H1 (cell line): ENCODE results near the gene PLA2R1. TPM values are rescaled to one million over a fixed set of nuclear protein-coding genes. Genes with fewer than 3 reads are reported as not detected.

Experiments
- CTCF ChIA-PET: fragments of 300-600 bp; sonication (Branson Sonifier 250); formaldehyde crosslinking; loops from one replicate; lab custom pipeline; 2021; ENCODE audit not compliant: partially characterized antibody; lab: Charles Lee
- POLR2A ChIA-PET: fragments of 300-600 bp; sonication (Branson Sonifier 250); formaldehyde crosslinking; loops from one replicate; lab custom pipeline; 2021; ENCODE audit warnings: inconsistent platforms; ENCODE audit not compliant: partially characterized antibody; lab: Charles Lee
- DNase-seq, 2 experiments: peaks; one replicate each; pipeline versions ENCODE4 v3.0.0 to v3.0.0-alpha.2; 2010 to 2022; ENCODE audit warnings: low spot score in 2 of 2, low read depth in 1 of 2, mixed read lengths in 1 of 2
- FAIRE-seq: peaks from 2 replicates; lab custom pipeline; 2011; peaks lifted over from hg19 to GRCh38; lab: Jason Lieb, UNC
- H2AFZ ChIP-seq: 2 replicates; pipeline ENCODE4 v1.8.1; 2012; ENCODE audit warnings: low read length, inconsistent platforms
- H2AK5ac ChIP-seq: 2 replicates; pipeline ENCODE4 v1.6.1; 2013; ENCODE audit warnings: low read depth, low read length
- H2BK120ac ChIP-seq: replicated peaks from 2 replicates; pipeline ENCODE3; 2013; ENCODE audit warnings: low read depth, low read length, inconsistent platforms
- H2BK12ac ChIP-seq: 2 replicates; pipeline ENCODE4 v1.6.1; 2013; ENCODE audit warnings: low read depth, low read length
- H2BK15ac ChIP-seq: 2 replicates; pipeline ENCODE4 v1.6.1; 2013; ENCODE audit warnings: low read length
- H2BK20ac ChIP-seq: 2 replicates; pipeline ENCODE4 v1.6.1; 2013; ENCODE audit warnings: low read length
- H2BK5ac ChIP-seq: 2 replicates; pipeline ENCODE4 v1.6.1; 2013; ENCODE audit warnings: low read depth, low read length
- H3K14ac ChIP-seq: 2 replicates; pipeline ENCODE4 v1.6.1; 2013; ENCODE audit warnings: inconsistent platforms; ENCODE audit not compliant: insufficient read length
- H3K18ac ChIP-seq: 2 replicates; pipeline ENCODE4 v1.6.1; 2013; ENCODE audit warnings: low read length; ENCODE audit errors: extremely low read depth
- H3K23ac ChIP-seq: 2 replicates; pipeline ENCODE4 v1.6.1; 2013; ENCODE audit warnings: inconsistent platforms; ENCODE audit not compliant: insufficient read length
- H3K23me2 ChIP-seq: 2 replicates; pipeline ENCODE4 v1.6.1; 2013; ENCODE audit warnings: low read depth, low read length
- H3K27ac ChIP-seq: 2 replicates; pipeline ENCODE4 v1.6.1; 2011; ENCODE audit warnings: low read depth, low read length, inconsistent platforms
- H3K27me3 ChIP-seq, 4 experiments: replicated peaks in 1 of 4; 1 replicate in 1 of 4; 2 replicates in 3 of 4; pipeline versions ENCODE4 v1.6.1 to v1.8.1; 2011 to 2013; ENCODE audit warnings: low read length in 3 of 4, mild to moderate bottlenecking in 3 of 4, inconsistent platforms in 2 of 4, mixed read lengths in 2 of 4, moderate library complexity in 1 of 4; ENCODE audit not compliant: control insufficient read depth in 3 of 4, insufficient read depth in 3 of 4; ENCODE audit errors: extremely low read depth in 1 of 4
- H3K36me3 ChIP-seq, 4 experiments: 2 replicates each; pipeline versions ENCODE4 v1.6.1 to v1.8.1; 2011 to 2013; ENCODE audit warnings: mild to moderate bottlenecking in 4 of 4, low read length in 3 of 4, moderate library complexity in 2 of 4, control low read depth in 1 of 4, inconsistent platforms in 1 of 4; ENCODE audit not compliant: insufficient read depth in 4 of 4, control insufficient read depth in 2 of 4
- H3K4ac ChIP-seq: replicated peaks from 2 replicates; pipeline ENCODE3; 2013; ENCODE audit warnings: low read length, low read depth, mixed read lengths, inconsistent platforms; ENCODE audit not compliant: insufficient read length
- H3K4me1 ChIP-seq, 4 experiments: replicated peaks in 1 of 4; 1 replicate in 1 of 4; 2 replicates in 3 of 4; pipeline versions ENCODE4 v1.6.1 to v1.8.1; 2011 to 2013; ENCODE audit warnings: low read length in 3 of 4, inconsistent platforms in 2 of 4, mixed read lengths in 1 of 4; ENCODE audit not compliant: insufficient read depth in 4 of 4, control insufficient read depth in 3 of 4
- H3K4me2 ChIP-seq, 2 experiments: 2 replicates each; pipeline versions ENCODE4 v1.6.1 to v1.8.1; 2011 to 2013; ENCODE audit warnings: low read depth in 2 of 2, low read length in 2 of 2, control low read depth in 1 of 2, inconsistent platforms in 1 of 2, mild to moderate bottlenecking in 1 of 2; ENCODE audit not compliant: insufficient read depth in 1 of 2
- H3K4me3 ChIP-seq, 4 experiments: fragments of 200-600, 300-600 bp in 1 of 4; sonication (generic), shearing (Covaris generic), sonication (Bioruptor Twin) in 1 of 4; 2 replicates each; pipeline versions ENCODE4 v1.5.1 to v1.8.1; 2011 to 2016; ENCODE audit warnings: low read length in 4 of 4, low read depth in 3 of 4, control low read depth in 2 of 4, inconsistent platforms in 2 of 4, mild to moderate bottlenecking in 2 of 4, mixed read lengths in 1 of 4, moderate library complexity in 1 of 4; ENCODE audit not compliant: insufficient read depth in 2 of 4; ENCODE audit errors: extremely low read depth in 1 of 4
- H3K56ac ChIP-seq: replicated peaks from 2 replicates; pipeline ENCODE3; 2013; ENCODE audit warnings: low read depth, mild to moderate bottlenecking, mixed read lengths, low read length, inconsistent platforms; ENCODE audit not compliant: insufficient read length
- H3K79me1 ChIP-seq: 2 replicates; pipeline ENCODE4 v1.6.1; 2013; ENCODE audit warnings: low read depth, low read length, control low read depth
- H3K79me2 ChIP-seq, 2 experiments: 2 replicates each; pipeline versions ENCODE4 v1.6.1 to v1.8.1; 2012 to 2013; ENCODE audit warnings: low read length in 2 of 2, mild to moderate bottlenecking in 2 of 2, inconsistent platforms in 1 of 2; ENCODE audit not compliant: insufficient read depth in 2 of 2, control insufficient read depth in 1 of 2
- H3K9ac ChIP-seq, 4 experiments: replicated peaks in 1 of 4; 1 replicate in 1 of 4; 2 replicates in 3 of 4; pipeline versions ENCODE4 v1.6.1 to v1.8.1; 2011 to 2013; ENCODE audit warnings: low read depth in 3 of 4, low read length in 3 of 4, control low read depth in 2 of 4, mild to moderate bottlenecking in 2 of 4, moderate library complexity in 2 of 4, inconsistent platforms in 1 of 4; ENCODE audit errors: extremely low read depth in 1 of 4
- H3K9me3 ChIP-seq, 2 experiments: 2 replicates each; pipeline versions ENCODE4 v1.6.1 to v1.8.1; 2012 to 2013; ENCODE audit warnings: mild to moderate bottlenecking in 2 of 2, moderate library complexity in 2 of 2, control low read depth in 1 of 2, inconsistent platforms in 1 of 2, low read depth in 1 of 2, low read length in 1 of 2, mixed read lengths in 1 of 2; ENCODE audit not compliant: insufficient read depth in 2 of 2
- H4K20me1 ChIP-seq, 2 experiments: replicated peaks in 1 of 2; 2 replicates each; pipeline versions ENCODE3 to v1.8.1; 2011 to 2013; ENCODE audit warnings: inconsistent platforms in 2 of 2, low read length in 2 of 2, mild to moderate bottlenecking in 1 of 2; ENCODE audit not compliant: insufficient read depth in 2 of 2, control insufficient read depth in 1 of 2
- H4K5ac ChIP-seq: 2 replicates; pipeline ENCODE4 v1.6.1; 2013; ENCODE audit warnings: low read length, low read depth, mixed read lengths, inconsistent platforms; ENCODE audit not compliant: insufficient read length
- H4K8ac ChIP-seq: 2 replicates; pipeline ENCODE4 v1.8.0; 2013; ENCODE audit warnings: mild to moderate bottlenecking, moderate library complexity, low read length, inconsistent platforms; ENCODE audit not compliant: insufficient read depth; ENCODE audit errors: extremely low read depth
- H4K91ac ChIP-seq: replicated peaks from 2 replicates; pipeline ENCODE3; 2013; ENCODE audit warnings: low read length, mixed read lengths, inconsistent platforms; ENCODE audit not compliant: insufficient read length
- GTF2F1 ChIP-seq: IDR thresholded peaks from 2 replicates; pipeline ENCODE4 v1.6.1; 2012; ENCODE audit warnings: low read depth, low read length, improper control_type of control experiment, borderline replicate concordance
- KDM4A ChIP-seq: IDR thresholded peaks from one replicate; pipeline ENCODE4 v1.7.1; 2012; ENCODE audit warnings: low read depth, mild to moderate bottlenecking, moderate library complexity, low read length, inconsistent platforms; ENCODE audit not compliant: severe bottlenecking
- MAFK ChIP-seq: IDR thresholded peaks from 2 replicates; pipeline ENCODE4 v1.6.1; 2012; ENCODE audit warnings: low read depth, mild to moderate bottlenecking, improper control_type of control experiment, low read length
- NANOG ChIP-seq: IDR thresholded peaks from 2 replicates; pipeline ENCODE4 v1.6.1; 2011; ENCODE audit warnings: low read length, low read depth, mild to moderate bottlenecking, inconsistent platforms; ENCODE audit not compliant: insufficient read depth, poor library complexity, severe bottlenecking
- SIX5 ChIP-seq: IDR thresholded peaks from 2 replicates; pipeline ENCODE4 v1.6.1; 2011; ENCODE audit warnings: mild to moderate bottlenecking, low read depth, low read length
- SP1 ChIP-seq: IDR thresholded peaks from 2 replicates; pipeline ENCODE4 v1.6.1; 2011; ENCODE audit warnings: low read depth, low read length
- WGBS, 2 experiments: shearing (Covaris generic) in 1 of 2; methylation state at CpG; one replicate each; pipeline versions ENCODE4 v1.1.6 to v1.1.7; 2013 to 2015; ENCODE audit warnings: low lambda C conversion rate in 2 of 2, mixed read lengths in 2 of 2, inconsistent platforms in 1 of 2, low coverage in 1 of 2, missing lambda C conversion rate in 1 of 2; ENCODE audit not compliant: insufficient replicate concordance in 2 of 2, insufficient coverage in 1 of 2, insufficient read length in 1 of 2; ENCODE audit errors: extremely low coverage in 1 of 2, missing lambda C conversion rate in 1 of 2; 5-methylcytosine and 5-hydroxymethylcytosine counted together
- polyA plus RNA-seq, 7 experiments: library from polyadenylated mRNA; depleted of rRNA in 3 of 7; stranded (reverse) in 5 of 7; unstranded in 2 of 7; fragments of >200 nt in 5 of 7; fragments of 200-250 nt in 2 of 7; gene quantifications; 1 replicate in 5 of 7; 2 replicates in 1 of 7; 4 replicates in 1 of 7; pipeline versions ENCODE4 v1.2.1 to v1.2.3, GENCODE V29; 2011 to 2013; ENCODE audit warnings: missing spikeins in 2 of 7, mixed read lengths in 2 of 7
- total RNA-seq: library from RNA; stranded (reverse); fragmentation: NEBNext Ultra II Directional; extraction: Animal tissue kit (Norgen Biotek cat#: 25700); gene quantifications from 2 replicates; pipeline ENCODE4 v1.2.1, GENCODE V29; 2021
- TF ChIP-seq, protein P1 (sequence below): IDR thresholded peaks from 2 replicates; pipeline ENCODE4 v1.6.1; 2012; ENCODE audit warnings: inconsistent platforms

The PLA2R1 gene
- total and polyA plus RNA-seq, 2 of the 8 experiments (the other 6 are each of a cell fraction or from before 2014, with no cell fraction given), result 0.65 to 1.5 TPM

DNA sequence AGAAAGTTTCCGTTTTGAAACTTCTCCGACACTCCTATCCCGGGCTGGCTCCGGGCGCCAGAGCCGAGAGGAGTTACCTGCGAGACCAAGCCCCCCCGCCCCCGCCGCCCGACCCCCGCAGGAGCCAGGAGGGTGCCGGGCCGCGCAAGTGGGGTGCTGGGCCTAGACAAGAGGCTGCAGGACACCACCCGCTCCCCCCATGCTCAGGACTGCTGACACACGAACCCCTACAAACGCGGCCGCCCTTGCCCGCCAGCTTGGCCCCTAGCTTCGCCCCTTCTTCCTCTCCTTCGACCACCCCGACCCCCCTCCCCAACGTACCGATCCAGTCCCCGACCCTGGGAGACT, 497 bp downstream of the PLA2R1 start:
- Histone ChIP-seq H2BK120ac (no peak overlapping the region), H4K5ac (no peak overlapping the region), H2AK5ac (no peak overlapping the region), H3K9ac (no peak overlapping the region), H3K14ac (no peak overlapping the region), H4K91ac (no peak overlapping the region), H3K36me3 (peaks cover 0 to 5% (median 0%) of the 10 kb centered on the region in 4 experiments; a peak in 1 of 8 replicates), H3K9me3 (peaks cover 0 to 2% of the 10 kb centered on the region in 2 experiments; a peak in 1 of 4 replicates), H2BK5ac (no peak overlapping the region), H2BK20ac (no peak overlapping the region), H3K23me2 (peaks cover 11% of the 10 kb centered on the region; the same call in 1 of the 2 replicates), H2BK12ac (no peak overlapping the region), H3K79me2 (no peaks in the 10 kb centered on the region), H2BK15ac (no peak overlapping the region), H3K23ac (no peak overlapping the region), H3K27me3 (peaks cover 0 to 18% (median 17%) of the 10 kb centered on the region in 4 experiments; a peak in 6 of 7 replicates), H3K79me1 (no peaks in the 10 kb centered on the region), H4K8ac (no peak overlapping the region), H3K27ac (no peak overlapping the region), H3K18ac (no peak overlapping the region), H3K4me2 (peak overlapping the region; percentile 72 to 94), H4K20me1 (no peaks in the 10 kb centered on the region), H3K4ac (no peak overlapping the region), H3K4me1 (peaks cover 4 to 8% (median 7%) of the 10 kb centered on the region in 4 experiments; a peak in 6 of 7 replicates), H3K56ac (no peak overlapping the region), H3K4me3 (peak overlapping the region; percentile 33 to 78 (median 62)), H2AFZ (0 out of 2 replicates have a peak overlapping the region, but pooled peaks have one; percentile 88)
- POLR2A ChIA-PET, result interaction anchor here (1.0 to 1.6 kb wide), 2 partner anchors 10 to 775 kb away, joined by 3 to 4 read pairs; partner anchors contain the start of gene WDSUB1
- WGBS, 2 experiments, result 22% methylated on average over 9 of the region's 27 CpGs; no CpG with 5 or more reads in 1 of the 2 experiments
- FAIRE-seq (no peak), DNase-seq (no peak)
- CTCF ChIA-PET, result interaction anchor here (1.3 kb wide), 2 partner anchors 11 to 14 kb away, joined by 3 to 4 read pairs; no protein-coding TSS in a partner anchor
- TF ChIP-seq KDM4A (no peak), MAFK (no peak), GTF2F1 (no peak), NANOG (no peak), SP1 (no peak), SIX5 (no peak)
- TF ChIP-seq, protein P1, sequence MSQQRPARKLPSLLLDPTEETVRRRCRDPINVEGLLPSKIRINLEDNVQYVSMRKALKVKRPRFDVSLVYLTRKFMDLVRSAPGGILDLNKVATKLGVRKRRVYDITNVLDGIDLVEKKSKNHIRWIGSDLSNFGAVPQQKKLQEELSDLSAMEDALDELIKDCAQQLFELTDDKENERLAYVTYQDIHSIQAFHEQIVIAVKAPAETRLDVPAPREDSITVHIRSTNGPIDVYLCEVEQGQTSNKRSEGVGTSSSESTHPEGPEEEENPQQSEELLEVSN, result no peak
